Suprapubic skin (tissue), 4 donors: ENCODE measurements around the gene TMEM54. TPM values are rescaled to one million over a fixed set of nuclear protein-coding genes. Genes with fewer than 3 reads are reported as not detected.

Experiments
- DNase-seq, 2 donors: peaks; one replicate each; pipeline ENCODE4 v3.0.0-alpha.2; 2019; ENCODE audit warnings: low spot score in 2 of 2
- H3K27ac ChIP-seq: fragments of 200-600 bp; sonication (generic); one replicate; pipeline ENCODE4 v1.5.1; 2019
- H3K27me3 ChIP-seq: fragments of 200-600 bp; sonication (generic); one replicate; pipeline ENCODE4 v1.5.1; 2019
- H3K36me3 ChIP-seq: fragments of 200-600 bp; sonication (generic); one replicate; pipeline ENCODE4 v1.5.1; 2019
- H3K4me1 ChIP-seq: fragments of 200-600 bp; sonication (generic); one replicate; pipeline ENCODE4 v1.5.1; 2019
- H3K4me3 ChIP-seq: fragments of 200-600 bp; sonication (generic); one replicate; pipeline ENCODE4 v1.5.1; 2019; ENCODE audit warnings: mild to moderate bottlenecking
- H3K9me3 ChIP-seq: fragments of 200-600 bp; sonication (generic); one replicate; pipeline ENCODE4 v1.5.1; 2019
- CTCF ChIP-seq, 2 donors: fragments of 200-600 bp in 1 of 2; fragments of 450-650 bp in 1 of 2; sonication (generic) in 1 of 2; IDR thresholded peaks; one replicate each; pipeline ENCODE4 v1.5.1; 2016 to 2019; ENCODE audit warnings: antibody characterized with exemption in 2 of 2, mild to moderate bottlenecking in 1 of 2, moderate library complexity in 1 of 2
- EP300 ChIP-seq: sonication (generic); formaldehyde crosslinking; IDR thresholded peaks from one replicate; pipeline ENCODE4 v1.6.1; 2017; ENCODE audit warnings: antibody characterized with exemption
- POLR2A ChIP-seq, 2 donors: fragments of 450-650 bp; IDR thresholded peaks; one replicate each; pipeline ENCODE4 v1.6.1; 2017; ENCODE audit warnings: antibody characterized with exemption in 2 of 2, mild to moderate bottlenecking in 2 of 2, moderate library complexity in 2 of 2
- POLR2AphosphoS5 ChIP-seq, 3 donors: sonication (generic); formaldehyde crosslinking; IDR thresholded peaks; one replicate each; pipeline ENCODE4 v1.6.1; 2017; ENCODE audit warnings: antibody characterized with exemption in 3 of 3
- WGBS: methylation state at CpG from one replicate; pipeline ENCODE4 v1.1.5; 2018; 5-methylcytosine and 5-hydroxymethylcytosine counted together
- total RNA-seq, 4 donors: library from RNA; depleted of rRNA; stranded (reverse); fragments of >200 nt; gene quantifications; one replicate each; pipeline ENCODE4 v1.1.0, GENCODE V29; 2016

Gene TMEM54
- total RNA-seq, 4 donors from 2014 or later: 61.9 to 283 (median 228) TPM

DNA sequence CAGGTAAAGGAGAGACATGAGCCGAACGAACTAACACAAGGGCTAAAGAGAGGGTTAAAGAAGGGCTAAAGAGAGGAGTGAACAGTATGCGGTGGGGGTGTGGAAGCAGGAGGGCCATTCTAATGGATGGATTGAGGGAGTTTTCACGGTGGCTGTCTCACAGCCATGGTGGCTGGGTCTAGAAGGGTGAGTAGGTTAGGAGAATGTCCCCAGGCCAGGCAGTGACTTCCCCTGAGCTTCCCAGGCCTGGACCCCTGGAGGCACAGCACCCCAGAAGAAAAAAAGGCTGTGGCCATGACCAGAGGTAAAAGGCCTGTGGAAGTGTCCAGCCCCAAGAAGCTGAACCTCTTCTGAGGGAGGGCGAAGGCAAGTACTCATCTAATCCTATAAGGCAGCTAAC, 34.0 kb downstream of the TMEM54 start:
- peaks cover 10% of the 10 kb centered on the region for H3K36me3 ChIP-seq
- H3K27ac ChIP-seq: no peak overlapping the region
- 91% methylated on average over 4 of the region's 5 CpGs for WGBS
- DNase-seq: peak in 1 of 2 donors; percentile 24
- no peak overlapping the region for H3K4me3 ChIP-seq
- peaks cover 23% of the 10 kb centered on the region for H3K27me3 ChIP-seq
- no peaks in the 10 kb centered on the region for H3K9me3 ChIP-seq
- TF ChIP-seq POLR2A (IDR thresholded peaks at IDR 0.05) (no peak), EP300 (no peak), CTCF (IDR thresholded peaks at IDR 0.05) (no peak), POLR2AphosphoS5 (IDR thresholded peaks at IDR 0.05) (no peak)
- peaks cover 20% of the 10 kb centered on the region for H3K4me1 ChIP-seq

DNA sequence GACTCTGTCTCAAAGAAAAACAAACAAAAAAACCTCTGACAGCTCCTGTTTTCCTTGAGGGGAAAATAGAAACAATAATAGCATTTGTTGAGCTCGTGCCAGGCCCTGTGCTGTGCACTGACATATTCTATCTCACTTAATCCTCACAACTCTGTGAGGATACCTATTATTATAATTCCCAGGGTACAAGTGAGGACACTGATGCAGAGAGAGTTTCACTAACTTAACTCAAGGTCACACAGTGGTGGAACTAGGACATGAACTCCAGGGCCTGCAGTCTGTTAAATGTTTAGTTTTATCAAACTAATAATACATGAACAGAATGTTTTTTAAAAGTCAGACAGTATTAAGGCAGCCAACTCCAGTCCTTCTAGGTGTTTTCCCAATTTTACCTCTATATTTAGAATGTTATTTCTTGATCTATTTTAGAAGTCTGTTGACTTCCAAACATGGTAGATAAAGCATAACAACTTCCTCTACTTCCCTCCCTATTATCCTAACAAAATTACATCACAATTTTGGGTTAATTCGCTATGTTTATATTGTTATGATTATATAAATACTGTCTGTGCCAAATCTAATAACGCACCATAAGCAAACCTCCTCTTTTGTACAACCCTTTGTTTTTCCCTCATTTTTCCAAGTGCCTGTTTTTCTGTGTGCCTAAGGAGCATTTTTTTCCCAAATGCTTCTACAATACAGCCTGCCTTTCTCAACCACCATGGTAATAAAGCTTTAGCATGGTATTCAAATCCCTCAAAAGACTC, 35.4 kb downstream of the TMEM54 start:
- peaks cover 12% of the 10 kb centered on the region for H3K27me3 ChIP-seq
- peaks cover 14% of the 10 kb centered on the region for H3K4me1 ChIP-seq
- no peak overlapping the region for H3K4me3 ChIP-seq
- no peak overlapping the region for H3K27ac ChIP-seq
- WGBS: 68% methylated on average over 3 of the region's 3 CpGs
- no peaks in the 10 kb centered on the region for H3K9me3 ChIP-seq
- peaks cover 10% of the 10 kb centered on the region for H3K36me3 ChIP-seq
- TF ChIP-seq EP300 (no peak), POLR2AphosphoS5 (IDR thresholded peaks at IDR 0.05) (no peak), CTCF (IDR thresholded peaks at IDR 0.05) (no peak), POLR2A (IDR thresholded peaks at IDR 0.05) (no peak)
- no peak for DNase-seq

DNA sequence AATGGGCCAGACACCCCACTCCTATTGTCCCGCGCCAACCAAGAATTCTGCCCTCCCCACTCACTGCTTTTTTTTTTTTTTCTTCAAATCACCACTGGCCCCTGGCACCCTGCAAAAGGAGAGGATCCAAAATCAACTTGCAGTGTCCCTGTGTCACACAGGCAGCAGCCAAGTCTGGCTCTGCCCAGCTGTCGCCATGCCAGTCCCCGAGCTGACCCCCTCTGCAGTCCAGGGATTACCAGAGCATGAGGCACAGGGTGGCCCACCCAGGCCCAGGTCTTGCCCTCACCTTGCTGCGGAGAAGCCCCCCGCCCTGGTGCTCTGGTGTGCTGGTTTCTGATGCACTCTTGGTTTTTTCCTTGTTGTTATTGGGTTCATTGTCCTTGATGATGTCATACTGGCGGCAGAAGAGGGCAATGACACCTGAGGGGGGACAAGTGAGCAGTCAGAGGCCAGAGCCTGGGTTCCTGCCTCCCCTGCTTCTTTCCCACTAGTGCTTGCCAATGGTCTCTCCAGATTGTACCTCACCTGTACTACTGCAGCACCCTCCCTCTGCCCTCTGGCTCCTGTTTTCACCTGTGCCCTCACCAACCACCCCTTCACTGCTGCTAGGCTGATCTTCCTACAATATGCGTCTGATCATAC, 36.7 kb downstream of the TMEM54 start:
- peak in 1 of 2 donors; percentile 38 for DNase-seq
- no peak overlapping the region for H3K4me3 ChIP-seq
- peaks cover 10% of the 10 kb centered on the region for H3K36me3 ChIP-seq
- no peaks in the 10 kb centered on the region for H3K9me3 ChIP-seq
- H3K27me3 ChIP-seq: peaks cover 2% of the 10 kb centered on the region
- H3K4me1 ChIP-seq: peaks cover 7% of the 10 kb centered on the region
- H3K27ac ChIP-seq: no peak overlapping the region
- no peak for TF ChIP-seq EP300
- no peak for TF ChIP-seq POLR2AphosphoS5 (IDR thresholded peaks at IDR 0.05)
- no peak for TF ChIP-seq POLR2A (IDR thresholded peaks at IDR 0.05)
- no peak for TF ChIP-seq CTCF (IDR thresholded peaks at IDR 0.05)
- 91% methylated on average over 8 of the region's 8 CpGs for WGBS

GRCh38 chr1:32863881-32864245, 37.3 kb downstream of the TMEM54 start:
- Histone ChIP-seq H3K36me3 (peaks cover 10% of the 10 kb centered on the region), H3K4me1 (peaks cover 7% of the 10 kb centered on the region), H3K27ac (no peak overlapping the region), H3K4me3 (no peak overlapping the region), H3K27me3 (no peaks in the 10 kb centered on the region), H3K9me3 (no peaks in the 10 kb centered on the region)
- WGBS: 100% methylated on average over 1 of the region's 1 CpG
- TF ChIP-seq POLR2A (IDR thresholded peaks at IDR 0.05): no peak
- no peak for DNase-seq

- Histone ChIP-seq H3K27ac (no peak overlapping the region), H3K9me3 (no peaks in the 10 kb centered on the region), H3K4me1 (peaks cover 7% of the 10 kb centered on the region), H3K27me3 (no peaks in the 10 kb centered on the region), H3K4me3 (no peak overlapping the region), H3K36me3 (peaks cover 10% of the 10 kb centered on the region)
- 89% methylated on average over 4 of the region's 4 CpGs for WGBS
- no peak for DNase-seq
- TF ChIP-seq POLR2A (IDR thresholded peaks at IDR 0.05) (no peak), EP300 (no peak), CTCF (IDR thresholded peaks at IDR 0.05) (no peak), POLR2AphosphoS5 (IDR thresholded peaks at IDR 0.05) (no peak)
Measured at GRCh38 chr1:32863218-32863880, 37.8 kb downstream of the TMEM54 start.
